ENCODE data around the gene SUSD1. TPM values are rescaled to one million over a fixed set of nuclear protein-coding genes. Genes with fewer than 3 reads are reported as not detected.
"Not testable (repeated sequence)": the region's sequence is repeated elsewhere in the genome, so short reads cannot be mapped to it uniquely, and the experiment has no call there.

The SUSD1 gene
- total RNA-seq, 4 donors from 2014 or later = 2.6 to 6.2 (median 3.4) TPM

DNA sequence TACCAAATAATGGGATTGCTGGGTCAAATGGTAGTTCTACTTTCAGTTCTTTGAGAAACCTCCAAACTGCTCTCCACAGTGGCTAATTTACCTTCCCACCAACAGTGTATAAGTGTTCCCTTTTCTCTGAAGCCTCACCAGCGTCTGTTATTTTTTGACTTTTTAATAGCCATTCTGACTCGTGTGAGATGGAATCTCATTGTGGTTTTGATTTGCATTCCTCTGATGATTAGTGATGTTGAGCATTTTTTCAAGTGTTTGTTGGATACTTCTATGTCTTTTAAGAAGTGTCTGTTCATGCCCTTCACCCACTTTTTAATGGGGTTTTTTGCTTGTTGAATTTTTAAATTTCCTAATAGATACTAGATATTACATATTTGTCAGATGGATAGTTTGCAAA lies 28.4 kb upstream of the SUSD1 start:
- DNase-seq (ENCODE audit: low spot score in 2 of 2) = no peak
- 54 to 59% methylated on average over 2 of the region's 2 CpGs for WGBS, 2 donors
- H3K4me3 ChIP-seq (ENCODE audit: low read depth, poor library complexity, severe bottlenecking) = no peak overlapping the region
- TF ChIP-seq, protein P1, sequence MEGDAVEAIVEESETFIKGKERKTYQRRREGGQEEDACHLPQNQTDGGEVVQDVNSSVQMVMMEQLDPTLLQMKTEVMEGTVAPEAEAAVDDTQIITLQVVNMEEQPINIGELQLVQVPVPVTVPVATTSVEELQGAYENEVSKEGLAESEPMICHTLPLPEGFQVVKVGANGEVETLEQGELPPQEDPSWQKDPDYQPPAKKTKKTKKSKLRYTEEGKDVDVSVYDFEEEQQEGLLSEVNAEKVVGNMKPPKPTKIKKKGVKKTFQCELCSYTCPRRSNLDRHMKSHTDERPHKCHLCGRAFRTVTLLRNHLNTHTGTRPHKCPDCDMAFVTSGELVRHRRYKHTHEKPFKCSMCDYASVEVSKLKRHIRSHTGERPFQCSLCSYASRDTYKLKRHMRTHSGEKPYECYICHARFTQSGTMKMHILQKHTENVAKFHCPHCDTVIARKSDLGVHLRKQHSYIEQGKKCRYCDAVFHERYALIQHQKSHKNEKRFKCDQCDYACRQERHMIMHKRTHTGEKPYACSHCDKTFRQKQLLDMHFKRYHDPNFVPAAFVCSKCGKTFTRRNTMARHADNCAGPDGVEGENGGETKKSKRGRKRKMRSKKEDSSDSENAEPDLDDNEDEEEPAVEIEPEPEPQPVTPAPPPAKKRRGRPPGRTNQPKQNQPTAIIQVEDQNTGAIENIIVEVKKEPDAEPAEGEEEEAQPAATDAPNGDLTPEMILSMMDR (IDR thresholded peaks at IDR 0.05) = no peak
- no peak for TF ChIP-seq POLR2A (IDR thresholded peaks at IDR 0.05)
- intact Hi-C loops (cut with DNase I; ENCODE audit: low total_unique reads) = no loop called here

DNA sequence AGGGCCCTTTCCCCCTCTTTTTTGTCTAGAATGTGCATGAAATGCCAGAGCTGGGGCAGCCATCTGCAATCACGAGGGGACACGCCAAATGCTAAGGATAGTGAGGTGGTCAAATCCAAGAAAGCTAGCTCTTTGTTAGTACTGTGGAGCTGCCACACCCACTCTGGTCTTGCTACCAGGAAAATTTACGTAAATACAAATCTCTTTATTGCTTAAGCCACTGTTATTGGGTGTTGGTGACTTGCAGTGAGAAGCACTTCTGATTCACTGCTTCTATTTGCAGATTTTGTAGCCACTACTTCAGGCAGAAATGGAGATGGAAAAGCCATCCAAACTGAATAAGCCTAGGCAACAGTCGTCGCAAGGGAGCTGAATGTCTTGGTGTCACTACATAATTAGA lies 25.6 kb upstream of the SUSD1 start:
- 85% methylated on average over 5 of the region's 5 CpGs for WGBS, 2 donors

DNA sequence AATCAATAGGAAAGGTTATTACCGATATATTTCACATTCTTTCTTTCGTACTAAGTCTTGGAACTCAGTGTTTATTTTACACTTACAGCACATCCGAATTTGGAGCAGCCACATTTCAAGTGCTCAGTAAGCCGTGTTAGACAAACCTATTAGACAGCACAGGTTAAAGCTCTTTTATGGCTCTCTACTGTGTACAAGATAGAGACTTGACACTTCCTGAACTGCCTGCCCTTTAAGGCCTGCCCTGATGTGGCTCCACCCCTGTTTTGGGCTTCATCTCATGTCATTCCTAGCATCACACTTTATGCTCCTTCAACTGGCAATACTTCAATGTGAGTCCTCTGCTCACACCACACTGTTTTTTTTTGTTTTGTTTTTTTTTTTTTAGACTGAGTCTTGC lies 23.5 kb upstream of the SUSD1 start:
- intact Hi-C loops (cut with DNase I; ENCODE audit: low total_unique reads) = no loop called here
- 55 to 70% methylated on average over 4 of the region's 4 CpGs for WGBS, 2 donors
- TF ChIP-seq POLR2A (IDR thresholded peaks at IDR 0.05) = no peak
- TF ChIP-seq, protein P1 (IDR thresholded peaks at IDR 0.05) = no peak
- DNase-seq (ENCODE audit: low spot score in 2 of 2) = no peak
- no peak overlapping the region for H3K4me3 ChIP-seq (ENCODE audit: low read depth, poor library complexity, severe bottlenecking)

More for the DNA sequence above, 25.6 kb upstream of the SUSD1 start:
- DNase-seq (ENCODE audit: low spot score in 2 of 2) = no peak
- TF ChIP-seq POLR2A (IDR thresholded peaks at IDR 0.05) = no peak
- TF ChIP-seq, protein P1 (IDR thresholded peaks at IDR 0.05) = no peak
- intact Hi-C loops (cut with DNase I; ENCODE audit: low total_unique reads) = no loop called here
- H3K4me3 ChIP-seq (ENCODE audit: low read depth, poor library complexity, severe bottlenecking) = no peak overlapping the region

DNA sequence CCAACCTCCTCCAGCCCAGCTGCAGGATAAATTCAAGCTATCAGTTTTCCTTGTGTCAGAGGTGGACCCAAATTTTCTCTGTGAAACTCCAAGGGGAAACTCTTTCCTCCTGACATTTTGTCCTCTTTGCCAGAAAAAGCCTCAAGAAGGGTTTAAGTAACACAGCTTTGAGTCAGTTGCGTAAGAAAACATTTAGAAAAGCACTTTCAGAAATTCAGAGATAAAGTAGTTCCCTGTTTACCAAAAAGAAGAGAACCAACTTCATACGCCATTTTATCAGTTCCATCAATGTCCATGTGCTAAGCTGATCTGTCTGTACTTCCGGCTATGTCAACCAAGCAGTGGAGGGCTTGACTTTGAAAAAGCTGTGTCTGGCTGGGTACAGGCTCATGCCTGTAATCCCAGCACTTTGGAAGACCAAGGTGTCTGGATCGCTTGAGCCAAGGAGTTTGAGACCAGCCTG lies 19.9 kb upstream of the SUSD1 start:
- WGBS, 2 donors = 89% methylated on average over 4 of the region's 4 CpGs
- DNase-seq (ENCODE audit: low spot score in 2 of 2) = no peak
- intact Hi-C loops (cut with DNase I; ENCODE audit: low total_unique reads) = no loop called here
- no peak overlapping the region for H3K4me3 ChIP-seq (ENCODE audit: low read depth, poor library complexity, severe bottlenecking)
- TF ChIP-seq, protein P1 (IDR thresholded peaks at IDR 0.05) = no peak
- no peak for TF ChIP-seq POLR2A (IDR thresholded peaks at IDR 0.05)

DNA sequence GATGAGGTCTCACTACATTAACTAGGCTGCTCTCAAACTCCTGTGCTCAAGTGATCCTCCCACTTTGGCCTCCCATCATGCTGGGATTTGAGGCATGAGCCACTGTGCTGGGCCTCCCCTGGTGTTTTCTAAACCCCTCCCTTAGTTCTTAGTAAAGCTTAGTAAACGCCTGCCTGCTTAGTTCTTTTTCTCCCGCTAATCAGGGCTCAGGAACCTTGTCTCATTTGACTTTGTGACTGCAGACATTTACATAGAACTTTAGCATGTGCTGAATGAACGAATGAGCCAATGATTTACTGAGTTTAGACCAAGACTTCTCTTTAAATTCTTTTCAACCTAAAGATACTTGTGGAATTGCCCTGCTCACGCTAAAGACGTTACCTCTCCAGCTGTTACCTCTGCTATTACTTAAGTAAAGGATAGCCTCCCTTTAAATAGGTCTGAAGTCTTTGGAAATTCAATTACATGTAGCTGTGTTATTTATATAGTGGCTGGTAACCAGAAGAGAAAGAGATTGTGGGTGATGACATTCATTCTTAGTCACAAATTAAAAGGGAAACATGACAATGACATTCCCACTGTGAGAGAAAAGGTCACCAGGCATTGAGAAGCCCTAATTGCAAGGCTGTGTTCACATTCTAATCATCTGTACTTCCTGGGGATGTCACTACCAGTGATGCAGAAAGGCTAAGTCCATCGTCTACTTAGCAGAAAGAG lies 18.6 kb upstream of the SUSD1 start:
- intact Hi-C loops (cut with DNase I; ENCODE audit: low total_unique reads) = no loop called here
- TF ChIP-seq, protein P1 (IDR thresholded peaks at IDR 0.05) = no peak
- TF ChIP-seq POLR2A (IDR thresholded peaks at IDR 0.05) = no peak
- WGBS, 2 donors = 84 to 86% methylated on average over 6 of the region's 6 CpGs
- DNase-seq (ENCODE audit: low spot score in 2 of 2) = no peak
- no peak overlapping the region for H3K4me3 ChIP-seq (ENCODE audit: low read depth, poor library complexity, severe bottlenecking)

DNA sequence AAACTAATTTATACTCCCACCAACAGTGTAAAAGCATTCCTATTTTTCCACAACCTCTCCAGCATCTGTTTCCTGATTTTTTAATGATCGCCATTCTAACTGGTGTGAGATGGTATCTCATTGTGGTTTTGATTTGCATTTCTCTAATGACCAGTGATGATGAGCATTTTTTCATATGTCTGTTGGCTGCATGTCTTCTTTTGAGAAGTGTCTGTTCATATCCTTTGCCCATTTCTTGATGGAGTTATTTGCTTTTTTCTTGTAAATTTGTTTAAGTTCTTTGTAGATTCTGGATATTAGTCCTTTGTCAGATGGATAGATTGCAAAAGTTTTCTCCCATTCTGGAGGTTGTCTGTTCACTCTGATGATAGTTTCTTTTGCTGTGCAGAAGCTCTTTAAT lies 15.2 kb upstream of the SUSD1 start:
- 93% methylated on average over 1 of the region's 1 CpG for WGBS, 2 donors
- H3K4me3 ChIP-seq (ENCODE audit: low read depth, poor library complexity, severe bottlenecking); intact Hi-C loops (cut with DNase I; ENCODE audit: low total_unique reads): not testable (repeated sequence)

More for the DNA sequence above, 15.2 kb upstream of the SUSD1 start:
- DNase-seq (ENCODE audit: low spot score in 2 of 2) = not testable (repeated sequence)

Data from lower leg skin (tissue), 4 donors.